GM11168 (cell line): ENCODE results near the gene POLQ.
"Not testable (repeated sequence)": the region's sequence is repeated elsewhere in the genome, so short reads cannot be mapped to it uniquely, and the experiment has no call there.

Source experiments
- in situ Hi-C: fragments of 300-500 bp; cut with MboI; formaldehyde crosslinking; loops from one replicate; pipeline ENCODE4 v1.12.0; 2022; ENCODE audit warnings: low sequenced_read_pairs; ENCODE audit not compliant: unreplicated experiment

The POLQ gene

DNA sequence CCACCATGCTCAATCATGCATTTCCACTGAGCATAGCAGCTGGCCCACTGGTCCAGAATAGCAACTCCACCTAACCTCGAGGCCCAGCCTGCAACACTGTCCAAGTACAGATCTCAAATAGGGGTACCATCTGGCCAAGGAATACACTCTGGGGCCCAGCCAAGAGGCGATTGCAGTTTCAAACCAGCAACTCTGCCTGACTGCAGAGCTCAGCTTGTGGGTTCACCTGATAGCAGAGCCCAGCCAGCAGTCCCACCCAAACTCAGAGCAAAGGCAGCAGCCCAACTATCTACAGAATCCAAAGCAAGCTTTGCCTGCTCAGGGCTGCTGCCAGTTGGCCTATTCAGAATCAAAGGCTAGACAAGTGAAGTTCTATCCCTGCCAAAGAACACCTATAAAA, 30.5 kb downstream of the POLQ start:
- in situ Hi-C loops: no loop called here

DNA sequence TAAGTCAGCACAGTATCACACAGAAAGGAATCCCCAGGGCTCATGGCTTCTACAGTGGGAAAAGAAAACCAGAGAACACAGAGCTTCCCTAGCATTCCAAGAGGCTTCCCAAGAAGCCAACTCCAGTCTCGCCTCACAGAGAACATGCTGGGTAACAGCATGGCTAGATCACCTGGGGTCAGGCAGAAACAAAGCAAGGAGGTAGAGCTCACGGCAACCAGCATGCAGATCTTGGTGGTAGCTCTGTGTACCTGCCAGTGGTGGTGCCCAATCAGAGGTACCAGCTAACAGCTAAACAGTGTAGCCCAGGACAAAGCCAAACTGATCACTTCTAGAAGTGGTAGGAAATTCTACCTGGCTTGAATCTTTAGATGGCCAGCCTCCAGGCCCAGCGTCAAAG, 31.3 kb downstream of the POLQ start:
- in situ Hi-C loops: no loop called here

DNA sequence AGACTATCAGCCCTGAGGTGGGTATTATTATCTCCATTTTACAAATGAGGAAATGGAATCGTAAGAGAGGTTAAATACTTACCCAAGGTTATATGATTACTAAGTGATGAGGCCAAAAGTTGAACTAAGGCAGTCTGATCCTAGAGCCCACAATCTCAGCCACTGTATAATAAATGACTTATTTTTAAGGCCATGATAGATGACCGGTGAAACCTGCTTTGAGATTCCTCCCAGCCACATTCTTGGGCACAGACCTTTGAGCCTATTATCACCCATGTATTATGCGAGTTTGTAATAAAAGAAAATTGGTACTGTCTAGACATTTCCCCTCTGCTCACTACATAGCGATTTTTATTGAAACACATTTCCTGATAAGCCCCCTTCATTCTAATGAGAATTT, 37.4 kb downstream of the POLQ start:
- in situ Hi-C loops: no loop called here

DNA sequence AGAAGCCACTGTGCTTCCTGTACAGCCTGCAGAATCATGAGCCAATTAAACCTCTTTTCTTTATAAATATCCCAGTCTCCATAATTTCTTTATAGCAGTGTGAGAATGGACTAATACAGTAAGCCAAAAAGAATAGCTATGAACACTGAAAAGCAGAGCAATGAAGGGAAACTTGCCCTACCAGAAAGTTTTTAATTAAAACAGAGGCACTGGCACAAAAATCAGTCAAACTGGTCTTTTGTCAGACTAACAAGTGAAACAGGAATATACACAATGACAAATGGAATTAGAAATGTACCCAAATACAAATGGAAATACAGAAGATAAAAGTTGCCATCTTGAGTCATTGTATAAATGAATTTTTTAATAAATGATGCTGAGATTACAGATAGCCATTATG, 40.5 kb downstream of the POLQ start:
- in situ Hi-C loops: no loop called here

DNA sequence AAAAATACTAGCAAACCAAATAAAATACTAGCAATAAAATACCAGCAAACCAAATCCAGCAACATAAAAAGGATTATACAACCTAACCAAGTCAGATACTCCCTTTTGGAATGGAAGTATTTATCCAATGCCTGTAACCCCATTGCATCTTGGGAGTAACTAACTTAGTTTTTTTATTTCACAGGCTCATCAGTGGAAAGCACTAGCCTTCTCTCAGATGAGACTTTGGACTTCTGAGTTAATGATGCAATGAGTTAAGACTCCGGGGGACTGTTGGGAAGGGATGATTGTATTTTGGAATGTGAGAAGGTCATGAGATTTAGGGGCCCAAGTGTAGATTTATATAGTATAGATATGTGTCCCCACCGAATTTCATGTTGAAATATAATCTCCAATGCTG, 41.2 kb downstream of the POLQ start:
- in situ Hi-C loops: no loop called here

DNA sequence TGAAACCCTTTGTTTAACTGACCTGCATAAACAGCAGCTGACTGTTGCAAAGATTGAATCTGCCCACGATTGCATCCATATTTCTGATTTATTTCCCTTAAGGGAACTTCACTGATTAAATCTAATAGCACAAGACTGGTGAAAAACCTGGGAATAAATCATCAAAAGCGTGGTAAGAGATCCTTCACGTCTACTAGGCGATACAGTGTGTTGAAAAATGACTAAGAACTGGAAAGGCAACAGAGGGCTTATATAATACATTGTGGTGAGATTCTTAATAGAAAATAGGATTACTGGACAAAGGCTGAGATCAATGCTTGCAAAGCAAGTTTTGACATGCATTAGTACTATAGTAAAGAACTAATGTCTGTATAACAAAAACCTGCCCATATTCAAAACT, 49.0 kb downstream of the POLQ start:
- in situ Hi-C loops: no loop called here

DNA sequence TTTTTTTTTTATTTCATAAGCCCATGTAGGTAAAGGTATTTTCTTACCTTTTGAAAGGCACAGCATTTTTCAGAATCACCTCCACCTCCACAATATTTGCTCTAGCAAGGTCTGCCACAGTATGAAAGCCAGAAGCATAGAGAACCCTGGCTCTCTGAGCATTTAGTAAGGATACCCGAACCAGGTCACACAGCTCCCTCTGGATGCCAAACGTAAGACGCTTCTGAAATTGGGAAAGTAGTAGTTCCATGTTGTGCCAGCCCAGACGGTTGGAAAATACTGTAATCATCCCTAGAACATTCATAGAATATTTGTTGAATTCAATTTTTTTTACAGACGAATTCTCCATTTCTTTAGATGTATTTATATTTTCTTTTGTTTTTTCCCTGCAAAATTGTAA, 52.4 kb downstream of the POLQ start:
- in situ Hi-C loops: no loop called here

DNA sequence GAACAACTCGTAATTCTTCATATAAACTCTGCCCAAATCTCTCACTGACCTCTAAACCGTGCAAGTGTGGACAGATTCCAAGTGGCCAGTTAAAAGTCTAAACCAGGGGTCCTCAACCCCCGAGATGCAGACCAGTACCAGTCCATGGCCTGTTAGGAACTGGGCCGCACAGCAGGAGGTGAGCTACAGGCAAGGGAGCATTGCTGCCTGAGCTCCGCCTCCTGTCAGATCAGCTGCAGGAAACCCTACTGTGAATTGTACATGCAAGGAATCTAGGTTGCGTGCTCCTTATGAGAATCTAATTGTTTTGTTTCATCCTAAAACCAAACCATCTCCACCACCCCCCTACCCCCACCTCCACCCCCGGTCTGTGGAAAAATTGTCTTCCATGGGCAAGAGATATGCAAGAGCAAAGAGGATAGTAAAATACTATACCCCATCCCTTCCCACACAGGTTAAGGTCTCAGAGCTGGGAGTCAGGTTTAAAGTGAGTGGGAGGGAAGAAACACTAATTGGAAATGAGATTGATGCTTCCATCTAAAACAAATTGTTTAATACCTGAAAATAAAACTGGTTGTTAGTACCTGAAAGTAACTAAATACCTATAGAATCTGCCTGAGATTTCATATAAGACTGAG, 54.0 kb downstream of the POLQ start:
- in situ Hi-C loops: no loop called here

DNA sequence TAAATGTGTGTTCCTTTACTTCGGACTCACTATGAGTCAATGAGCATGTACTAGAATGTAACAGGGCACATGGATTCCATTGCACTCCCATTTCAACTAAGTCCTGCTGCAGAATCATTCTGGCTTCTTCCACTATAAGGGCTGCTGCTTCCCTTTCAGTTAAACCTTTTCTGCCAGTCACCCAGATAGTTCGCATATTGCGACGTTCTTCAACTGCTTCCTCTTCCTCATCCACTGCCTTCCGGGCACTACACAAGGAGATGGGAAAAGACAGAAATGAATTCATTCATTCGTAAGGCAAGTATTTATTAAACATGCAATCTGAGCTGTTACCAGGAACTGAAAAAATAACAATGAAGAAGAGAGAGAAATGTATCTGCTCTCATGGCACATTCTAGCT, 55.6 kb downstream of the POLQ start:
- in situ Hi-C loops: no loop called here

DNA sequence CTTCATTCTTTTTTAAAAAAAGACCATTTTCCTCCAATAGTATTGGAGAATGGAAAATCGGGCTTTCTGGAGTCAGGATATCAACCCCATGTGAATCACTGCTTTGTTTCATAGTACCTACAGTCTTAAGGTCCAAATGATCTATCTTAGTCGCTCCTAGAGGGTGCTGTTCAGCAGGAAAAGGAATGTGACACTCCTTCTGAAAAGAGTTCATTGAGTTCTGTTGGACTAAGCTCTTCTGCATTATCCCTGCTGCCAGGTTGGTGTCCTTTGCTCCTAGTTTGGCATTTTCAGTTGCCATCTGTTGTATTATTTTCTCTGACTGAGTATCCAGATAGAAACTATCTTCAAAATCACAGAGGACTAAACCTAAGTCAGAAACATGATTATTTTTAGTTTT, 57.2 kb downstream of the POLQ start:
- in situ Hi-C loops: no loop called here

DNA sequence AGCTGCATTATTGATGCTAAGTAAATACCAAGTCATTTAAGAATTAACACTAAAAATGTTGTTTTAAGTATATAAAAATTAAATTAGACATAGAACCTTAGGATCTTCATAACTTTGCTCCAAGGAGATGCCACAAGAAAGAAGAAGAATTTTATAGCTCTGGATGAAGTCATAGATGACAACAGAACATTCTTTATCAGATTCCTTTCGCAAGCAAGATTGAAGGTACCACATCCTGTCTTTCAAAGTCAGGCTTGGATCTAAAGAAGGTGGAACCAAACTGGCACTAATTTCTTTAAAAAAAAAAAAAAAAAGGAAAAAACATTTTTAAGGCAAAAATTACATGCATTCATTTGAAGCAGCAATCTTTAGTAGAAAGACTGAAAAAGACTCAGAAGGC, 62.5 kb downstream of the POLQ start:
- in situ Hi-C loops: no loop called here

DNA sequence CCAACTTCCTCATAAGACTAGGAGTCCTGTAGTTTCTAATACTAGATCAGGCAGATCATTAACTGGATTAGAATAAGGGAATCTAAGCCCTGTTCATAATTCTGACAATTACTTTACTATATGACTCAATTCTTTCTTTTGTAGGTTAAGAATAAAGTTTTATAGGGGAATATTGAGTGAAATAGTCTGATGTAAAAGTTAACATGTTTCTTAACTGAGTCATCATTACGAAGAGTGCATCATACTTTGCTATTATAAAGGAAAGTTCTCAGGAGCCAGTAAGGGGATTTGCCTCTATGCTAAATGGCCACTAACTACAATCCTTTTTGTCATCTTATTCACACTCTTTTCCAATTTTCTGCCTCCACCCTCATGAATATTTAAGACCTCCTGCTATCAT, 63.1 kb downstream of the POLQ start:
- in situ Hi-C loops: no loop called here

DNA sequence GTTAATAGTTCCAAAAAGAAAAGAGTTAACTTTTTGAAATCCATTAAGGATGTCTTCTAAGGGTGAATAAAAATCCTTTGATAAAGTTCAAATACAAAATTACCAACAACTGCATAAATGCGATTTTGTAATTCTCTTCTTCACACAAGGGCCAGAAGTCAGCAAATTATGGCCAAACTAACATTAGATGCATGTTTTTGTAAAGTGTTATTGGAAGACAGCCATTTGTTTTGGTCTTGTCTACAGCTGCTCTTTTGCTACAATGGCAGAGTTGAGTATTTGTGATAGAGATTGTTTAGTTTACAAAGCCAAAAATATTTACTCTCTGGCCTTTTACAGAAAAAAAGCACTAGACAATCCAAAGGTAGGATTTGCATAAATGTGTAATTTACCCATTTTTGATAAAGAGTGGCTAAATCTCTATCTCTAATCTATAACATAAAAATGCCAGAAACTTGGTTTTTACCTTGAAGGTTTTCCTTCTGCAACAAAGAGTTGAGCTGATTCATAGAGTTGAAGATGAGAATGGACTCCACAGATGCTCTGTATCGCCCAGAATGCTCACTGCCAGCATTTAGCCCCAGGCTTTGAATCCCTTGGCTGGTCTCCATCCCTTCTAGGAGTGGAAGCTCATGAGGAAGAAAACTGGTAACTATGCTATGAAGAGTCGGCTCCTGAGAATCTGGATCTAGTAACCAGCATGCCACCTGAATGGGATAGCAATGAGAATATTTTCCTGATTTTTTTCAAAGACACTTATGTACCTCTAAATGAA, 64.5 kb downstream of the POLQ start:
- in situ Hi-C loops: no loop called here

DNA sequence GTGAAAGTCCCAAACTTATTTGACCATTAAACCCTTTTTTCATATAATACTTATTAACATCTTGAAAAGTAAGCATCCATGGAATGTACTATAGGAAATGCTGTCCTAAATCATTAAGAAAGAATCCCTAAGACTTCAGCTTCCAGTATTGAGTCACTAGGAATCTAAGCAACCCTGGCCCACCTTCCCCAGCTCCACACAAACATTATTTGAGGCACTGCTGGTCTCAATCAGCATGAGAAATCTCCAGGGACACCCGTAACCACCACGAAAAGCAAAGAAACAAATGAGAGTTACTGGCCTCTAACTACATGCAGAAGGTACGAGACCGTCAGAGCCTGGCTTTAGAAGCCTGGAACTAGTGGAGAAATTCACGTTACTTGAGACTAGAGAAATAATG, 68.2 kb downstream of the POLQ start:
- in situ Hi-C loops: no loop called here

DNA sequence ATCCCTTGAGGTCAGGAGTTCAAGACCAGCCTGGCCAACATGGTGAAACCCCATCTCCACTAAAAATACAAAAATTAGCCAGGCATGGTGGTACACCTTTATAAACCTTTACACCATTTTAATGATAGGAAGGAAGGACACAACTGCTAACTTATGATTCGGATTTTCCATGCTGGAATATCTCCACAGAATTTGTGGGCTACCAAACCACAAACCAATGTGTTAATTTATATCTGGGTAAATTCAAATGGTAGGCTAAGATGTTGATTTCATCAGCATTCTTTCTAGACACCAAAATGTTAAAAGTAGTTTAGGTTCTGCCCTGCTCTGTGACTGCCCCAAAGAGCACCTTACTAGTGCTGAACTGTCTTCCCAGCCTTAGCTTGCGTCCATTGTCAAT, 72.8 kb downstream of the POLQ start:
- in situ Hi-C loops: no loop called here

DNA sequence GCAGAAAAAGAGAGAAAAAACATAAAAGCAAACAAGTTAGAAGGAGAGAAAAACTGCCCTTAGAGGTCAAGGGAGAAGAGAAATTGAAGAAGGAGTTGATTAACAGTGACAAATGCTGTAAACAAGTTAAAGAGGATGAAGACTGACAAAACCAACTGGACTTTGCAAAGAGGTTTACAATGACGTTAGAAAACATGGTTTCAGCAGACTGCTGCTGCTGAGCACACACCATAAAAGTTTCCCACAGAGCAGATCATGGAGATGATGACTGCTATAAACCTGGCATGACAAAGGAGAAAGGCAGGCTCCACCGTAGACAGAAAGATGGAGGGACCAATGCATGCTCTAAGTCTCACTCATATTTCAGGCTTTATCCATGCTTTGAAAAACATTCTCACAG, 78.7 kb downstream of the POLQ start:
- in situ Hi-C loops: no loop called here

DNA sequence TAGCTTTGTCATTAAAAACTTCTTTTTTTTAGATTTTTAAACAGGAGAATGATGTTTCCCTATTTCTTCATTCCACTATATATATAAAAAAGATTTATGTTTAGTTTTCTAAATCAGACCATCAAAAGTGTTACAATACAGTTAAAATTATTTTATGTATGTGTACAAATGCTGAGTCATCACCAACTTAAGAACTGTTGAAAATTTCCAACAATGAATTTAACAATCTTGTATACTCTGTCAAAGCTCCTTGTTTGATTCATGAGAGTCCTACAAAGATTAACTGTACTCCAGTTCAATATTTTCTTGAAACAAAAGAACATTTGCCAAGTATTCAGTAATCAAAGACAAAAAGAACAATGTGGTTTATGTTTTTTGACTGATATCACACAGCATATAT, 82.0 kb downstream of the POLQ start:
- in situ Hi-C loops: no loop called here

DNA sequence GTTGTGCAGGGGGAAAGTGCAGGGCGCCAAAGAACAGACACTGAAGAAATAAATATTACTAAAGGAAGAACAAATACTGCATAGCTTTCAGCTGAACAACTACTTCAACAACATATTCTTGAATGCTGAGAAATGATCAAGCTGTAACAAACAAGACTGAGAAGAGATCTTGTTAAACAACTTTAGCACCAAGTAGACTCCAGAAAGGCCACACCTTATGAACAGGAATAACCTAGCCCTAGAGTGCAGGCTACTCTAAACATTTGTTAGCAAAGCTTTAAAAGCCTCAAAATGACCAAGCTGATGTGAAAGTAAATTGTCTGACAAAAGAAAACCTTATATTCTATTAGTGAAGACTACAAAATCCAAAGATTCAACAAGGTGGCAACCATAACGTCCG, 83.2 kb downstream of the POLQ start:
- in situ Hi-C loops: no loop called here

DNA sequence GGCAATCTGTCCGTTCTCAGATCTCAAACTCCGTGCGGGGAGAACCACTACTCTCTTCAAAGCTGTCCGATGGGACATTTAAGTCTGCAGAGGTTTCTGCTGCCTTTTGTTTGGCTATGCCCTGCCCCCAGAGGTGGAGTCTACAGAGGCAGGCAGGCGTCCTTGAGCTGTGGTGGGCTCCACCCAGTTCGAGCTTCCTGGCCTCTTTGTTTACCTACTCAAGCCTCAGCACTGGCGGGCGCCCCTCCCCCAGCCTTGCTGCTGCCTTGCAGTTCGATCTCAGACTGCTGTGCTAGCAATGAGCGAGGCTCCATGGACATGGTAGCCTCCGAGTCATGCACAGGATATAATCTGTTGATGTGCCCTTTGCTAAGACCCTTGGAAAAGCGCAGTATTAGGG, 94.0 kb downstream of the POLQ start:
- in situ Hi-C loops: not testable (repeated sequence)

DNA sequence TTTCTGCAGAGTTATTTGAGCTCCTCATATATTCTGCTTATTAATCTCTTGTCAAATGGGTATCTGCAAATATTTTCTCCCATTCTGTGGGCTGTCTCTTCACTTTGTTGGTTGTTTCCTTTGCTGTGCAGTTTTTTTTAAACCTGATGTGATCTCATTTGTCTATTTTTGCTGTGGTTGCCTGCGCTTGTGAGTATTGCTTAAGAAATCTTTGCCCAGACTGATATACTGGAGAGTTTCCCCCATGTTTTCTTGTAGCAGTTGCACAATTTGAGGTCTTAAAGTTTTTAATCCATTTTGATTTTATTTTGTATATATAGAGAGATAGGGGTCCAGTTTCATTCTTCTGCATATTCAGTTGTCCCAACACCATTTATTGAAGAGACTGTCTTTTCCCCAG, 102.3 kb downstream of the POLQ start:
- in situ Hi-C loops: no loop called here

DNA sequence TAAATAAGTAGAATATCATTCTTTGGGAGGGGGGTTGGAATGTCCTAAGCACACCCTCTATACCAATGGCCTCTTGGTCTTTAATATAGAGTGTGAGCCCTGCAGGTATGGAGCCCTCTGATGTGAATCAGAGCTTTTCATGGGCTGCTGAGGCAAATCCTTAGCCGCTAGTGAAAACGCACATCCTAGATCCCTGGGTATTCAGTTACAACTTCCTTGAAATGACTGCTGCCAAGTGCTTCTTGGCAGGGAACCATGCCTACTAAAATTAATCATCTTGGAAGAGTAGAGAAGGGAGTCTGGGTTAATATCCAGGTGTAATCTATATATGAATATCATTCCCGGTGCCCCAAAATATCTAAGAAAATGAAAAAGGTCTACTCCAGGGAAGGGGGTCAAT, 109.1 kb downstream of the POLQ start:
- in situ Hi-C loops: no loop called here

DNA sequence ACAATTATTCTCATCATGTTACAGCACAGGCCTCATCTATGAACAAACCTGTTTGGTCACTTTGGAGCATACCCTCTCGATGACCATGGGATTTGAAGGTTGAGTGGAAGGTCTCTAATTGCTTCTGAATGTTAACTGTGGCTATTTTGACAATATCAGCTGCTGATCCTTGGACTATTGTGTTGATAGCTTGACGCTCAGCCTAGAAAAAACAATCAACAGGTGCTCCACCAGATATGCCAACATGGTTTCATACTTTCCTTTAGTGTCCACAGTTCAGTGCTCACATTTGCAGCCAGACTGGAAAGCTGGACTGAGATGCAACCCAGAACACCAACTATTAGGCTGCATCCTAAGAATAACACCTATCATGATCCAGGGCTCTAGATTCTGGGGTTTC, 109.7 kb downstream of the POLQ start:
- in situ Hi-C loops: no loop called here
